DMS79 treated with DMSO at 0.1 percent for 48 hours (cell line): ENCODE results near the gene ZMYND15.
A peak's percentile ranks its signal among the peaks of the same experiment; 100 is the strongest.

Source experiments
- DNase-seq: peaks from one replicate; lab custom pipeline; 2025; lab: John Stamatoyannopoulos, UW

ZMYND15 gene

DNA sequence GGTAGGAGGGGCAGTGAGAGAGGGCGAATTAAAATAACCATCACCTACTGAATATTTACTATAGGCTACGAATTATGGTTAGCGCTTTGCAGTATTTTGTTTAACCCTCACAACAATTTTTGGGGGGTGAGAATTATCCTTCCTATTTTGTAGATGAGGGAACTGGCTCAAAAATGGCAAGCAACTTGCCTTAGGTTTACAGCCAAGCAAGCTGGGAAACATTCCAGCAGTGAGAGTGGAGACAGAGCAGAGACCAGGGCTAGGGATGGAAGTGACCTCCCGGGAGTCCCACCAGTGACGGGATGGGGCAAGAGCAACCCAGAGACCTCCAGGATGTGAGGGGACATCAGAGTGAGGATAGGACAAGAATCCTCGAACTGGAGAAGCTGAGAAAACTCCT, 46.9 kb downstream of the ZMYND15 start:
- no peak for DNase-seq

DNA sequence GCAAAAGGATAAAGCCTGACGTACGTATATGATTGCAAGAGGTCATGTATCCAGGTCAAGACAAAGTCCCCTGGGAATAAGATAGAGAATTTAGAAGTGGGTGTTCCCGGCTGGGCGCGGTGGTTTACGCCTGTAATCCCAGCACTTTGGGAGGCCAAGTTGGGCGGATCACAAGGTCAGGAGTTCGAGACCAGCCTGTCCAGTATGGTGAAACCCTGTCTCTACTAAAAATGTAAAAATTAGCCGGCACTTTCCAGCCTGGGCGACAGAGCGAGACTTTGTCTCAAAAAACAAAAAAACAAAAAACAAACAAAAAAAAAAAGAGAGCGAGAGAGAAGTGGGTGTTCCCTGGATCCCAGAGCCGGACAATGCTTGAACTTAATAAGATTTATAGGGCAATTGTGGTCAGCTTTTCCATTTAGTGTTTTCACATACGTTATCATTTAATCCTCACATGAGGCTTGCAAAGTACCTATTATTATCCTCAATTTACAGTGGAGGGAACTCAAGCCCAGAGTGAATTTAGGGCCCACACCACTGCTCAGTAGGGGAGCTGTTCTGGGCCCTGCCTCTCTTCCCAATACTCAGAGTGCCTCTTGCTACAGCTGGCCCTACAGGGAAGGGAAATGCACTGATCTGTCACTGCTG, 48.6 kb downstream of the ZMYND15 start:
- no peak for DNase-seq

DNA sequence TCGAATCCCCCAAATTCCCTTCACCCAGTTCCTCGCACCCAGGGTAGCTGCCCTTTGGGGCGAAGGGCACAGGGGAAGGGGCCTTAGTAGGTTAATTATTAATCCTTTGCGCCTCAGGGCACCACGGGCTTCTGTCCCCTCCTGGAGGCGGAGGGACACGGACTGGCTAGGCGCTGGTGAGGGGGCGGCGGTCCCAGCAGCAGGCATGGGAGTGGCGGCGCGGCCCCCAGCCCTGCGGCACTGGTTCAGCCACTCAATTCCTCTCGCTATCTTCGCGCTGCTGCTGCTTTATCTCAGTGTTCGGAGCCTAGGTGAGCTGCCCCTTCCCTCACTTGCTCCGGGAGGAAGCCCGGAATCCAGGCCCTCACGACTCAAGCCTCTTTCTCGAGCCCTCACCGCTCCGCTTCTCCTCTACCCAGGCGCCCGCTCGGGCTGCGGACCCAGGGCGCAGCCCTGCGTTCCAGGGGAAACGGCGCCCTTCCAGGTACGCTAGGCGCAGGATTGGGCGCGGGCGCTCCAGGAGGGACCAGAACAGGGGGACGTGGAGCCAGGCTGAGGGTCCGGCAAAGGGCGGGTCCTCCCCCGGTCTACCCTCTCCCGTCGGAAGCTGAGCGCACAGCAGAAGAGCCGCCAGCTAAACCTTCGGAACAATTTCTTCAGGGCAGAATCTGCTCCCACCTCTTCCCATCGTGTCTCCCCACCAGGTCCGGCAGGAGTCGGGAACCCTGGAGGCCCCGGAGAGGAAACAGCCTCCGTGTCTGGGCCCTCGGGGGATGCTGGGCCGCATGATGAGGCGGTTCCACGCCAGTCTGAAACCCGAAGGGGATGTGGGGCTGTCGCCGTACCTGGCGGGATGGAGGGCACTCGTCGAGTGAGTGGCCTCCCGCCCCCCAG, 49.4 kb downstream of the ZMYND15 start, which contains the start of gene GLTPD2:
TSS of gene GLTPD2 (plus strand) at position 158 of the 894 bp plus-strand sequence. CDS start at position 206, 48 bp downstream.
- DNase-seq, result peak; percentile 19

DNA sequence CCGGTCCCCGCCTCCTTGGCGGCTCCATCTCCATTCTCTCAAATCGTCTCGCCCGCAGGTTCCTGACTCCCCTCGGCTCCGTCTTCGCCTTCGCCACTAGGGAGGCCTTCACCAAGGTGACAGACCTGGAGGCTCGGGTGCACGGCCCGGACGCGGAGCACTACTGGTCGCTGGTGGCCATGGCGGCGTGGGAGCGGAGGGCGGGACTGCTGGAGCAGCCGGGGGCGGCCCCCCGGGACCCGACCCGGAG, 50.0 kb downstream of the ZMYND15 start:
- DNase-seq, result peak; percentile 50

DNA sequence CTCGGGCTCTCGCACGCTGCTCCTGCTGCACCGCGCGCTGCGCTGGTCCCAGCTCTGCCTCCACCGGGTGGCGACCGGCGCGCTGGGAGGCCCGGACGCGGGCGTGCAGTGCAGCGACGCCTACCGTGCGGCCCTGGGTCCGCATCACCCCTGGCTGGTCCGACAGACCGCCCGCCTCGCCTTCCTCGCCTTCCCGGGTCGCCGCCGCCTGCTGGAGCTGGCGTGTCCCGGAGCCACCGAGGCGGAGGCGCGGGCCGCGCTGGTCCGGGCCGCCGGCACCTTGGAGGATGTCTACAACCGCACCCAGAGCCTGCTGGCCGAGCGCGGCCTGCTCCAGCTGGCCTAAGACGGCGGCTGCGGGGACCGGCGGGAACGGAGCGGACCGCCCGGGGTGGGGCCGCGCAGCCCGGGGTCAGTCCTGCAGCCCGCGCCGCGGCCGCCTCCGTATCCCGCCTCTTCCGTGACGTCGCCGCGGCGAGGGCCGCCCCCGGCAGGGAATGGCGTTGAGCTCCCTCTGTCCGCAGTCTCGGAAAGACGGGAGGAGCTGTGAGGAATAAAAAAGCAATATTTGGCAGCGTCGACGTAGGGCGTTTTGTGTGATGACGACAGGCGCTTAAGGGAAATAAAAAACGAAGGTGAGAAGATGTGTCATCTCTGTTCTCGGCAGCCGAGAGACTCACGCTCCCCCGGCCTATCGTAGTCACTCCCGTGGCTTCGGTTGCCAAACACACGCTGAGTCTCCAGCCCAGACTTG, 50.5 kb downstream of the ZMYND15 start:
- peak; percentile 66 for DNase-seq

DNA sequence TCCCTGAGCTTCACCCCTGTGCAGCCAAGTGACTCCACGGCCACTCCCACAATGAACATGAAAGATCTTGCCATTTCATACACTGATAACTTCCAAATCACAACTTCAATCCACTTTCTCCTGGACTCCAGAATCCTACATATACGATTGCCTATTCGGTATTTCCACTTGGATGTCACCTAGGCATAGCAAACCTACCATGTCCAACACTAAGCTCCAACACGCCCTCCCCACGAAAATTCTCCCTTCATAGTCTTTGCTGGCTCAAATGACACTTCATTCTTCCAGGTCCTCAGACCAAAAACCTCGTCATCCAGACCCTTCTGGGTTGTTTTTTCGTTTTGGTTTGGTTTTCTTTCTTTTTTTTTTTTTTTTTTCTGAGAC, 51.1 kb downstream of the ZMYND15 start:
- DNase-seq, result no peak

DNA sequence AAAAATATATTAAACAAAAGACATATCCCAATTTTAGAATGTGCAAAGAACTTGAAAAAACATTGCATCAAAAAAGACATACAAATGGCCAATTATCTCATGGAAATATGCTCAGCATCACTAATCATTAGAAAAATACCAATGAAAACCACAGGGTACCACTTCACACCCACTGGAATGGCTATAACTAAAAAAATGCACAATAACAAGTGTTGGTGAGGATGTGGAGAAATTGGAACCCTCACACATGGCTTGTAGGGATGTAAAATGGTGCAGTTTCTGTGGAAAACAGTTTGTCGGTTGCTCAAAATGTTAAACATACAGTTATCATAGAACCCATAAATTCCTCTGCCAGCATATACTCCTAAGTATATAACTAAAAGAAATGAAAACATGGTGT, 55.5 kb downstream of the ZMYND15 start:
- DNase-seq, result no peak
